Cardiac fibroblast (primary cell): ENCODE data around the gene SYNPO2L.

Experiments
- DNase-seq, 2 donors: peaks; one replicate each; pipeline versions ENCODE4 v3.0.0 to v3.0.0-alpha.2; 2010; ENCODE audit warnings: low read depth in 2 of 2
- H3K4me3 ChIP-seq, 2 donors: replicated peaks in 1 of 2; 1 replicate in 1 of 2; 2 replicates in 1 of 2; pipeline ENCODE4 v1.5.1; 2011; ENCODE audit warnings: low read depth in 2 of 2, low read length in 2 of 2, mild to moderate bottlenecking in 2 of 2, moderate library complexity in 1 of 2
- TF ChIP-seq, protein P1 (sequence below): IDR thresholded peaks from one replicate; pipeline ENCODE4 v1.5.1; 2011; ENCODE audit warnings: low read depth, mild to moderate bottlenecking, low read length, inconsistent platforms

Gene SYNPO2L

DNA sequence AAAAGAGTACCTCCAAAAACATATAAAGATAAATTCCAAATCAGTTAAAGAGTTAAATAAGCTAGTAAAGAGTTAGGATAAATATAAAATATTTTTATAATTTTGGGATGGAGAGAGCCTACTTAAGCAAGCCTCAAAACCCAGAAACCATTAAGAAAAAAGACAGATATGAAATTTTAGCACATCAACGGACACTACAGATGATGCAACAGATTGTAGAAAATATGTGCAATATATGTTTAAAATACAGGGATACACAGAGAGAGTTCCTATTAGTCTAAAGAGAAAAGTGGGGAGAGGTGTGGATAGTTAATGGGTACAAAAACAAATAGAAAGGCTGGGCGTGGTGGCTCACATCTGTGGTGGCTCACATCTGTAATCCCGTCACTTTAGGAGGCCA, 41.1 kb downstream of the SYNPO2L start:
- TF ChIP-seq, protein P1, sequence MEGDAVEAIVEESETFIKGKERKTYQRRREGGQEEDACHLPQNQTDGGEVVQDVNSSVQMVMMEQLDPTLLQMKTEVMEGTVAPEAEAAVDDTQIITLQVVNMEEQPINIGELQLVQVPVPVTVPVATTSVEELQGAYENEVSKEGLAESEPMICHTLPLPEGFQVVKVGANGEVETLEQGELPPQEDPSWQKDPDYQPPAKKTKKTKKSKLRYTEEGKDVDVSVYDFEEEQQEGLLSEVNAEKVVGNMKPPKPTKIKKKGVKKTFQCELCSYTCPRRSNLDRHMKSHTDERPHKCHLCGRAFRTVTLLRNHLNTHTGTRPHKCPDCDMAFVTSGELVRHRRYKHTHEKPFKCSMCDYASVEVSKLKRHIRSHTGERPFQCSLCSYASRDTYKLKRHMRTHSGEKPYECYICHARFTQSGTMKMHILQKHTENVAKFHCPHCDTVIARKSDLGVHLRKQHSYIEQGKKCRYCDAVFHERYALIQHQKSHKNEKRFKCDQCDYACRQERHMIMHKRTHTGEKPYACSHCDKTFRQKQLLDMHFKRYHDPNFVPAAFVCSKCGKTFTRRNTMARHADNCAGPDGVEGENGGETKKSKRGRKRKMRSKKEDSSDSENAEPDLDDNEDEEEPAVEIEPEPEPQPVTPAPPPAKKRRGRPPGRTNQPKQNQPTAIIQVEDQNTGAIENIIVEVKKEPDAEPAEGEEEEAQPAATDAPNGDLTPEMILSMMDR: no peak
- no peak for DNase-seq
- H3K4me3 ChIP-seq: no peak overlapping the region

DNA sequence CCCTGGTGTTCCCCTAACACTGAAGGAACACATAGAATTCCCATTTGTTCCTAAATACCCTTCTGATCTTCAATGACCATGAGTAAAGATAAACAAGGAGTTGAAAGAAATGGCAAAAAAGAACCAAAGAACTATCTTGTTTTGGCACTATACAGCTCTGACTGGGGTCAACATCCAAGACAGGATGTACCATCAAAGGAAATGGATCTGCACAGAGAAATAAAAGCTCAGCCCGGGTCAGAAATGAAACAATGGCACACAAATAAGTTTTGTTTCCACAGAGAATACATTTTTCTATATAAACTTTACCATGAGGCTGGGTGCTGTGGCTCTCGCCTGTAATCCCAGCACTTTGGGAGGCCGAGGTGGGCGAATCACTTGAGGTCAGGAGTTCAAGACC, 46.7 kb downstream of the SYNPO2L start:
- H3K4me3 ChIP-seq: no peak overlapping the region
- TF ChIP-seq, protein P1: no peak
- no peak for DNase-seq

DNA sequence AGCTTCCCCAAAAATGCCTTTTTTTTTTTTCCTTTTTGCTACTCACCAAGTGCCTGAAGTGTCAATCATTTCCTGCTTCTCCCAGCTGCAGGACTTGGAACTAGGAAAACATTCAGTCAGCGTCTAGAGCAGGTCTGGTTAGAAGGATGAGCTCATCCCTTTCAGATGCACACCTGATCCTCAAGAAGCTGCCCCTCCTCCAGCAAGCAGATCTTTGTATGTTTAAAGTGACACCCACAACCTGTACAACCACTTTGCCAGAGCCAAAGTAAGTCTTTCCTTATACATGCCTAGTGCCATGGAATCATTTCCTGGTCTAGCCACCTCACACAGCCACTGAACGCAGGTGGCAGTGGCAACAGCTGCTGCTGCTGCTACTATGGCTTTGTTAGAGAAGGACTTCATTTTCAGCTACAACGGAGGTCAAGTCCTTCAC, 54.3 kb downstream of the SYNPO2L start:
- no peak overlapping the region for H3K4me3 ChIP-seq
- peak in 1 of 2 donors; percentile 44 for DNase-seq
- TF ChIP-seq, protein P1: no peak

DNA sequence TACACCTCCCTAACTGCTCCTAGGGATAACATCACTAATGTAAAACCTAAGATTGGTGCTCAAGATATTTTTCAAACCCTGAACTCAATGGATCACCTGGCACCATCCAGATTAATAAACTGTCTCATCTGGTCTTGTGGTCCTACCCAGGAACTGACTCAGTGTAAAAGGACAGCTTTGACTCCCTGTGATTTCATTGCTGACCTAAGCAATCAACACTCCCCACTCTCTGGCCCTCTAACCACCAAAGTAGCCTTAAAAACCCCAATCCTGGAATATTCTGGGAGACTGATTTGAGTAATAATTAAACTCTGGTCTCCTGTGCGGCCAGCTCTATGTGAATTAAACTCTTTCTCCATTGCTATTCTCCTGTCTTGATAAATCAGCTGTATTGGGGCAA, 58.5 kb downstream of the SYNPO2L start:
- TF ChIP-seq, protein P1: no peak
- H3K4me3 ChIP-seq: no peak overlapping the region
- peak in 1 of 2 donors; percentile 38 for DNase-seq
